ENCODE data around the gene BMP6.

Gene BMP6

GRCh38 chr6:7918403-7918802, 192.5 kb downstream of the BMP6 start:
- Histone ChIP-seq H3K79me2 (ENCODE audit: low read length) (no peaks in the 10 kb centered on the region), H3K27ac (ENCODE audit: low read length) (no peak overlapping the region), H3K4me3 (ENCODE audit: low read length) (no peak overlapping the region), H3K4me2 (ENCODE audit: low read length) (no peak overlapping the region), H2AFZ (ENCODE audit: low read depth, low read length) (no peak overlapping the region), H3K9ac (ENCODE audit: low read length) (no peak overlapping the region), H4K20me1 (ENCODE audit: insufficient read depth, low read length) (no peaks in the 10 kb centered on the region), H3K4me1 (ENCODE audit: low read length) (peaks cover 9% of the 10 kb centered on the region), H3K27me3 (ENCODE audit: low read depth, low read length) (0 out of 2 replicates have a peak, but pooled peaks cover 3% of the 10 kb centered on the region), H3K9me3 (ENCODE audit: insufficient read depth, low read length) (no peaks in the 10 kb centered on the region), H3K36me3 (replicated peaks; ENCODE audit: low read depth, low read length) (no peaks in the 10 kb centered on the region)
- TF ChIP-seq CTCF (IDR thresholded peaks at IDR 0.05; ENCODE audit: low read depth, low read length) (no peak), EZH2phosphoT487 (IDR thresholded peaks at IDR 0.05; ENCODE audit: low read depth) (no peak)

GRCh38 chr6:7919871-7920270, 194.0 kb downstream of the BMP6 start:
- H3K4me2 ChIP-seq (ENCODE audit: low read length), result no peak overlapping the region
- H3K4me3 ChIP-seq (ENCODE audit: low read length), result no peak overlapping the region
- no peaks in the 10 kb centered on the region for H3K27me3 ChIP-seq (ENCODE audit: low read depth, low read length)
- H3K36me3 ChIP-seq (replicated peaks; ENCODE audit: low read depth, low read length), result no peaks in the 10 kb centered on the region
- no peaks in the 10 kb centered on the region for H3K79me2 ChIP-seq (ENCODE audit: low read length)
- H3K4me1 ChIP-seq (ENCODE audit: low read length), result peaks cover 9% of the 10 kb centered on the region
- no peak overlapping the region for H3K27ac ChIP-seq (ENCODE audit: low read length)
- H2AFZ ChIP-seq (ENCODE audit: low read depth, low read length), result no peak overlapping the region
- H4K20me1 ChIP-seq (ENCODE audit: insufficient read depth, low read length), result no peaks in the 10 kb centered on the region
- no peak for TF ChIP-seq EZH2phosphoT487 (IDR thresholded peaks at IDR 0.05; ENCODE audit: low read depth)
- no peak for TF ChIP-seq CTCF (IDR thresholded peaks at IDR 0.05; ENCODE audit: low read depth, low read length)
- no peak overlapping the region for H3K9ac ChIP-seq (ENCODE audit: low read length)
- no peaks in the 10 kb centered on the region for H3K9me3 ChIP-seq (ENCODE audit: insufficient read depth, low read length)

GRCh38 chr6:7920425-7920824, 194.5 kb downstream of the BMP6 start:
- H3K4me2 ChIP-seq (ENCODE audit: low read length), result no peak overlapping the region
- no peaks in the 10 kb centered on the region for H3K36me3 ChIP-seq (replicated peaks; ENCODE audit: low read depth, low read length)
- no peaks in the 10 kb centered on the region for H4K20me1 ChIP-seq (ENCODE audit: insufficient read depth, low read length)
- no peaks in the 10 kb centered on the region for H3K27me3 ChIP-seq (ENCODE audit: low read depth, low read length)
- TF ChIP-seq EZH2phosphoT487 (IDR thresholded peaks at IDR 0.05; ENCODE audit: low read depth) (no peak), CTCF (IDR thresholded peaks at IDR 0.05; ENCODE audit: low read depth, low read length) (no peak)
- peaks cover 9% of the 10 kb centered on the region for H3K4me1 ChIP-seq (ENCODE audit: low read length)
- no peak overlapping the region for H2AFZ ChIP-seq (ENCODE audit: low read depth, low read length)
- H3K4me3 ChIP-seq (ENCODE audit: low read length), result no peak overlapping the region
- H3K9me3 ChIP-seq (ENCODE audit: insufficient read depth, low read length), result no peaks in the 10 kb centered on the region
- no peak overlapping the region for H3K9ac ChIP-seq (ENCODE audit: low read length)
- no peaks in the 10 kb centered on the region for H3K79me2 ChIP-seq (ENCODE audit: low read length)
- no peak overlapping the region for H3K27ac ChIP-seq (ENCODE audit: low read length)

- Histone ChIP-seq H2AFZ (ENCODE audit: low read depth, low read length) (no peak overlapping the region), H3K36me3 (replicated peaks; ENCODE audit: low read depth, low read length) (no peaks in the 10 kb centered on the region), H3K4me1 (ENCODE audit: low read length) (peaks cover 9% of the 10 kb centered on the region), H3K4me2 (ENCODE audit: low read length) (no peak overlapping the region), H3K27ac (ENCODE audit: low read length) (no peak overlapping the region), H3K9ac (ENCODE audit: low read length) (no peak overlapping the region), H3K4me3 (ENCODE audit: low read length) (no peak overlapping the region), H4K20me1 (ENCODE audit: insufficient read depth, low read length) (no peaks in the 10 kb centered on the region), H3K9me3 (ENCODE audit: insufficient read depth, low read length) (no peaks in the 10 kb centered on the region), H3K79me2 (ENCODE audit: low read length) (no peaks in the 10 kb centered on the region), H3K27me3 (ENCODE audit: low read depth, low read length) (no peaks in the 10 kb centered on the region)
- no peak for TF ChIP-seq EZH2phosphoT487 (IDR thresholded peaks at IDR 0.05; ENCODE audit: low read depth)
- no peak for TF ChIP-seq CTCF (IDR thresholded peaks at IDR 0.05; ENCODE audit: low read depth, low read length)
Measured at GRCh38 chr6:7921046-7921445, 195.1 kb downstream of the BMP6 start.

All from OCI-LY3 (cell line).